Stimulated activated CD4-positive, alpha-beta T cell treated with anti-CD3 and anti-CD28 coated beads, Interleukin-1b, Interleukin-23, amount 100 ng/mL, for 48 hours (primary cell): ENCODE results near the gene SLC45A2.
"Not testable (repeated sequence)": the region's sequence is repeated elsewhere in the genome, so short reads cannot be mapped to it uniquely, and the experiment has no call there.

Source experiments
- DNase-seq: peaks from one replicate; pipeline ENCODE4 v3.0.0-alpha.2; 2020

The SLC45A2 gene

DNA sequence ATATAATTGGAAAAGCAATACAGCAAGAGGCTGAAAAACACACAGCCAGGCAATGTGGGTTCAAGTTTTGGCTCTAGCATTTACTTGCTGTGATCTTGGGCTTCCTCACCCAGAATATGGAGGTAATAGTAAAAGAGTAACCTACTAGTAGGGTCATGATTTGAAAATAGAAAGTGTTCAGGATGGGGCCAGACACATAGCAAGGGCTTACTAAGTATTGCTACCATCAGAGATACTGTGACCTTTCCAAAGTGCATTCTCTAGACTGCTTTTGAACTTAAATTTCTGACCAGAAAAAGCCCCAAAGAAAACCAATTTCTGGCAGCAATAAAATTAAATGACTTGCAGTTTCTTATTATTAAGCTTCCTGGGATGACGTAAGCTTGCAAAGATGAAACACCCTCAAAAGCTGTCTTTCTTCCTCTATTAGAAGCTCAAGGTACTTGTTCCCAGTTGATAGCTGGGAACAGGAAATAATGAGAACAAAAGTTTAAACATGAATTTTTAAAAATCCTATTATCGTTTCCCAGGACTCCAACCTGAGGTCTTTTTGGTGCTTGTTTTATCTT, 20.3 kb downstream of the SLC45A2 start:
- no peak for DNase-seq

GRCh38 chr5:33958176-33958575, 26.3 kb downstream of the SLC45A2 start:
- no peak for DNase-seq

GRCh38 chr5:33957577-33958150, 26.8 kb downstream of the SLC45A2 start:
- DNase-seq = no peak

DNA sequence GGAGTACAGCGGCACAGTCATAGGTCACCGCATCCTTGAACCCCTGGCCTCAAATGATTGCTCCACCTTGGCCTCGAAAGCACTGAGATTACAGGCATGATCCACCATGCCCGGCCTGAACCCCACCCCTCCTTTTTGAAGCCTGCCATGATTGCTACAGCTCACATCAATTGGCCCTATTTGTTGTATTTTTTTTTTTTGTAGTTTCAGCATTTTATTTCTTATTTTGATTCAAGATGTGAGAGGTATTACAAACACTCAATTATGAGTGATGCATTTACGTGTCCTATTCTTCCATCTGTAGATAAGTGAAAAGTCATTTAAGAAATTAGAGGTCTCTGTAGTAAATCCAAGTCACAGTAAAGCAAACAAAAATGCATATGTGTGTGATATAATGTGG, 32.3 kb downstream of the SLC45A2 start:
- not testable (repeated sequence) for DNase-seq

GRCh38 chr5:33944543-33945132, 39.9 kb downstream of the SLC45A2 start:
- DNase-seq = no peak

DNA sequence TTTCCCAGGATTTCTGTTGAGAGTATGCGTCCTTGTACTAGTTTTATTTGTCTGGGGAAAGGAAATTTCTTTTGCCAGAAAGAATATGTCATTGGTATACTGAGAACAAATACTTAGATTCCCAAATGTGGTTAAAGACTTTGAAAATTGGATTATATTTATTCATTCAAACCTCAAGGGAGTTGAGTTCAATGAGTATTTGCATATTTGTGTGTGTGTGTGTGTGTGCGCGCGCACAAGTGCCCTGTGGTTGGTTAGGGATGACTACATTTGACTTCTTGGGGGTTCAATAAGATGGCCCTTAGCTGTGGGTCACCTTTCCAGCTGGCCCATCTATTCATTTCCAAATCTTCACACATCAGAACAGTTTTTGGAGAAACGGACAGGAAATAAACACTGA, 43.4 kb downstream of the SLC45A2 start:
- no peak for DNase-seq

DNA sequence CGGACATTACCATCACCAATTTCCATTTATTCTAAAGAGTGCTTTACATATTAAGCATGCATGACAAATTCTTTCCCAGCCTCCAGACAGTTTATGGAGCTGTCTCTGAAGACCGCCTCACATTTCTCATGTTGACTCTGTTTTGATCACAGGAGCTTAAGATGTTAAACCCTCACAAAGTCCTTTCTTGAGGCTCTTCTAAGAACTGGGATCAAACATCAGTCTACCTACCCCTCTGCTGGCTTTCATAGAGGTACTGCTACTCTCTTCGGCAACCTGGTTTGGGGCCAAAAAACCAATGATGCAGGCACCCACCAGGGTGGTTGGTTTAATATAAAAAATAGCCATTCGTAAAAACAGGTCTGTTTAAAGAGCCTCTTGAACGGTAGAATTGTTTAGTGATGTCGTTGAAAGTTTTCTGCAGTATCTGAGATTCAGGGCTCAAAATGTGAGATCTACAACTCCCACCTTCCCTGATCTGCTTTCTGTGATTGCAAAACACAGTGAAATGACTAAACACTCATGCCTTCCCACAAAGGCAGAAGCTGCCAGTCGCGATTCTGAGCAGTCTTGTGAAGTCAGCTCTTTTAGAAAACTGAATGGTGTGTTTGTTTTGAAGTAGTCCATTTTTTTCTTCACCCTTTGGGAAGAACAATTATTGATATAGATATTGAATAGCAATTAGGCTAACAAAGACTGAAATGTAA, 44.8 kb downstream of the SLC45A2 start:
- no peak for DNase-seq

DNA sequence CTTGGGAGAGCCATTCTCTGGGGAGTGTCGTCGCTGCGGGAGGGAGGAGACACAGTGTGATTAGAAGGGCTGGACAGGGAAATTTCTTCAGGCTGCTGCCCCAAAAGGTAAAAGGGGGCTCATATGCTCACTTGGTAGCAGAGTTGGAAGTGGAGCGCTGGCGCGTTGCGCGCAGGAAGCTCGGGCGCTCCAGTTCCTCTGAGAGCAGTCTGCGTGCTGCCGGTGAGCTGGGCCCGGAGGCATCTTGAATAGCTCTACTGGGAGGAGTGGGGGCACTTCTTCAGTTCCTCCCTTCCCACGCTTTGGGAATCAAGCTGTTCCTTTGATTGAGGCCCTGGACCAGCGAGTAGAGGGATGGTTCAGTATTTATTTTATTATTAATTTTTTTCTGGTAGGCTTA, 45.6 kb downstream of the SLC45A2 start:
- DNase-seq = no peak

GRCh38 chr5:33938507-33938796, 46.0 kb downstream of the SLC45A2 start:
- DNase-seq = no peak

DNA sequence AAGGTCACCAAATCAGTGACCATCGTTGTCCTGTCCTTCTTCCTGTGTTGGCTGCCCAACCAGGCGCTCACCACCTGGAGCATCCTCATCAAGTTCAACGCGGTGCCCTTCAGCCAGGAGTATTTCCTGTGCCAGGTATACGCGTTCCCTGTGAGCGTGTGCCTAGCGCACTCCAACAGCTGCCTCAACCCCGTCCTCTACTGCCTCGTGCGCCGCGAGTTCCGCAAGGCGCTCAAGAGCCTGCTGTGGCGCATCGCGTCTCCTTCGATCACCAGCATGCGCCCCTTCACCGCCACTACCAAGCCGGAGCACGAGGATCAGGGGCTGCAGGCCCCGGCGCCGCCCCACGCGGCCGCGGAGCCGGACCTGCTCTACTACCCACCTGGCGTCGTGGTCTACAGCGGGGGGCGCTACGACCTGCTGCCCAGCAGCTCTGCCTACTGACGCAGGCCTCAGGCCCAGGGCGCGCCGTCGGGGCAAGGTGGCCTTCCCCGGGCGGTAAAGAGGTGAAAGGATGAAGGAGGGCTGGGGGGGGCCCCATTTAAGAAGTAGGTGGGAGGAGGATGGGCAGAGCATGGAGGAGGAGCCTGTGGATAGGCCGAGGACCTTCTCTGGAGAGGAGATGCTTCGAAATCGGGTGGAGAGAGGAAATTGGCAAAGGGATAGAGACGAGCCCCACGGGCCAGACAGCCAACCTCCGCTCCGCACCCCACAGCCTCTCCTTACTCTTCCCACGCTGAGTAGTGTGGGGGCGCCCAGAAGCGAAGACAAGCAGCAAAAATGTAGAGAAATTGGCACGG, 46.6 kb downstream of the SLC45A2 start:
- no peak for DNase-seq

DNA sequence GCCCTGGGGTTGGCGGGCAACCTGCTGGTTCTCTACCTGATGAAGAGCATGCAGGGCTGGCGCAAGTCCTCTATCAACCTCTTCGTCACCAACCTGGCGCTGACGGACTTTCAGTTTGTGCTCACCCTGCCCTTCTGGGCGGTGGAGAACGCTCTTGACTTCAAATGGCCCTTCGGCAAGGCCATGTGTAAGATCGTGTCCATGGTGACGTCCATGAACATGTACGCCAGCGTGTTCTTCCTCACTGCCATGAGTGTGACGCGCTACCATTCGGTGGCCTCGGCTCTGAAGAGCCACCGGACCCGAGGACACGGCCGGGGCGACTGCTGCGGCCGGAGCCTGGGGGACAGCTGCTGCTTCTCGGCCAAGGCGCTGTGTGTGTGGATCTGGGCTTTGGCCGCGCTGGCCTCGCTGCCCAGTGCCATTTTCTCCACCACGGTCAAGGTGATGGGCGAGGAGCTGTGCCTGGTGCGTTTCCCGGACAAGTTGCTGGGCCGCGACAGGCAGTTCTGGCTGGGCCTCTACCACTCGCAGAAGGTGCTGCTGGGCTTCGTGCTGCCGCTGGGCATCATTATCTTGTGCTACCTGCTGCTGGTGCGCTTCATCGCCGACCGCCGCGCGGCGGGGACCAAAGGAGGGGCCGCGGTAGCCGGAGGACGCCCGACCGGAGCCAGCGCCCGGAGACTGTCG, 47.3 kb downstream of the SLC45A2 start:
- no peak for DNase-seq

- no peak for DNase-seq
These were observed 48.0 kb downstream of the SLC45A2 start, which contains the start of gene RXFP3 for GRCh38 chr5:33936381-33937016. TSS of gene RXFP3 (plus strand) at chr5:33936386. CDS start at chr5:33936741, 355 bp downstream.

DNA sequence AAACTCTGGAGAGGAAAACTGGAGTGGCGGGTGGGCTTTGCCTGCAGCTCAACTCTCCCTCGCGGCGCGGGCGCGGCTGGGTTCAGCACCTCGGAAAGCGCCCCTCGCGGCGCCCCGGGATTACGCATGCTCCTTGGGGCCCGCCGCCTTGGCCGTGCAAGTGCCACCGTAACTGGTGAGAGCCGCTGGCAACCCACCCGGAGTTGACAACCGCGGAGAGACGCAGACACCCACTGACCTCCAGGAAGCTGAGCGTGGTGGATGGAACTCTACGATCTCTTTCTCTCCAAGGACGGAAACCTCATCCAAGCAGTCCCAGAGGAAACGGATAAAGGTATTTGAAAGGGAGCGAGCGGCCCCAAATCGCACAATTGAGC, 48.5 kb downstream of the SLC45A2 start:
- peak; percentile 39 for DNase-seq

GRCh38 chr5:33934176-33934575, 50.3 kb downstream of the SLC45A2 start:
- DNase-seq = no peak

DNA sequence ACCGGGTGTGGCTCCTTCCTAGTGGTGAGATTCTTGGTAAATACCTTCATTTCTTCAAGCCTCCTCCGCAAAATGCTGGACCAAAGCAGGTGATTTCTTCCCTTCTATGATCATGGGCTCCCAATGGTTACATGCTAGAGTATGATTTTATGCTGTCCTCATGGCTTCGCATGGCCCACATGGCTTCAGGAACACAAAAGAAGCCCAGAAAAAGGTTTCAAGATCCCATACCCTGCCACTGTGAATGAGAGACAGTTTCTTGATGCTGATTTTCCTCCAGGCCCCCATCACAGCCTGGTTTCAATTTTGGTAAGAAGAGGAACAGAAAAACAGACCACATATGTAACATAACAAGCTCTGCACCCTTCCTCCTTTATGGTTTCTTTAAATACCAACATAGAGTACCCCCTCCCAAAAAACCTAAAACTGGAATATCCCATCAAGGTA, 50.7 kb downstream of the SLC45A2 start:
- DNase-seq = no peak

DNA sequence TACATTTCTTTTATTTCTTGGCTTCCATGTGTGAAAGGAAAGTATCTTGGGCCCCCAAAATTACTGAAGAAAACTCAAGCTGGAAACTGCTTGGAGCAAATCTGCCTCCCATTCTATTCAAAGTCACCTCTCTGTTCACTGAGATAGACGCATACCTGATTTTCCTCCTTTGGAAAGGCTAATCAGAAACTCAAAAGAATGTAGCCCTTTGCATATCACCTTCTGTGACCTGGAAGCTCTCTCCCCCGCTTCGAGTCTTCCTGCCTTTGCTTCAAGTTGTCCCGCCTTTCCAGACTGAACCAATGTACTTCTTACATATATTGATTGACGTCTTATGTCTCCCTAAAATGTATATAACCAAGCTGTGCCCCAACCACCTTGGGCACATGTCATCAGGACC, 53.4 kb downstream of the SLC45A2 start:
- no peak for DNase-seq

DNA sequence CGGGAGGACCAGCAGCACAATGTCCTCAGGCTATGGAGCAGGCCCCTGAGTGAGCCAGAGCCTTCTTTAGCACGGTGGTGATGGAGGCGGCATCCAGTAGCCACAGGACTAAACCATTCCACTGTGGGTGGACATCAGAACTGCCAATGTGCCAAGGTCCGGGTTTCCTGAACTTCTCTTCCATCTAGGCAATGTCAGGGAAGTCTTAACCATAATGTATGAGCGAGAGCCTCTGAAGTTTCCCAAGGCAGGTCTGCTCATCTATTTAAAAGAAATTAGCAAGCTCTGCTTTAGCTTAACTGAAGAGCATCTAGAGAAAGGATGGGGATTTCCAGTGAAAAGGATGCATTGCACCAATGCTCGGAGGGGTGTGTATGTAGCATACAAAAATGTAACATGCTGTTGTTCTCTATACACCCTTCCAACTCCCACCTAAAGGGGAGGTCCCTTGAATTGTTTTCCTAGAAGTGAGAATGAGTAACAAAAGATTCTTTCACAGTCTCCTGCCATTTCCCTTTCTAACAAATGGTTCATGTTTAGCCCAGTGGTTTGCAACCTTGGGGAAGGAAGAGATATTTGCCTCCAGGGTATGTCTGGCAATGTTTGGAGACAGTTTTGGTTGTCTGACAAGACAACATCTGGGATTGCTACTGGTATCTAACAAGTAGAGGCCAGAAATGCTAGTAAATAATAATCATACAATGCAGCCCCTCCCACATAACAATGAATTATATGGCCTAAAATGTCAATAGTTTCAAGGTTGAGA, 54.4 kb downstream of the SLC45A2 start:
- no peak for DNase-seq

DNA sequence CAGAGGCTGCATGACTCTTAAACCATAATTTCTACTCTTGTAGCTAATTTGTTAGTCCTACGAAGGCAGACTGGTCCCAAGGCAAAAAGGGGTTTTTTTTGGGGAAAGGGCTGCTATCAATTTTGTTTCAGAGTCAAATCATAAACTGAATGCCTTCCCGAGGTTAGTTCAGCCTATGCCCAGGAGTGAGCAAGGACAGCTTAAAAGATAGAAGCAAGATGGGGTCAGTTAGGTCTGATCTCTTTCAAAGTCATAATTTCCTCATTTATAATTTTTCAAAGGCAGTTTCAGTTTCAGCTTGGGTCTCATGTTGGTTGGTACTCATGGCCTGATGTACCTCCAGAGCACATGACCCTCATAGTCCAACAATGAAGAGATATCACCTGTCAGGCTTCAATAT, 56.2 kb downstream of the SLC45A2 start:
- DNase-seq = no peak

DNA sequence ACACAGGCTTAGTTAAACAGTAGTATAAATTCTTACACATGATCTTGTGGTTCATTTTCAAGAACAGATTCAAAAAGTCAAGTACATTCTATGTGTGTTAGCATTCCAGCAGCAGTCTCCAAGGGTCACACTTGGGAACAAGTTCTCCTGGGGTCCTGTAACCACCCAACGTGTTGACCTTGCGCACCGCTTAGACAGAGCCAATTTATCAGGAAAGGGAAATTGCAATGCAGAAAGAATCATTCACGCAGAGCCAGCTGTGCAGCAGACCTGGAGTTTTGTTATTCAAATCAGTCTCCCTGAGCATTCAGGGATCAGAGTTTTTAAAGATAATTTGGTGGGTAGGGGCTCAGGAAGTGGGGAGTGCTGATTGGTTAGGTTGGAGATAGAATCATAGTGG, 56.8 kb downstream of the SLC45A2 start:
- no peak for DNase-seq

DNA sequence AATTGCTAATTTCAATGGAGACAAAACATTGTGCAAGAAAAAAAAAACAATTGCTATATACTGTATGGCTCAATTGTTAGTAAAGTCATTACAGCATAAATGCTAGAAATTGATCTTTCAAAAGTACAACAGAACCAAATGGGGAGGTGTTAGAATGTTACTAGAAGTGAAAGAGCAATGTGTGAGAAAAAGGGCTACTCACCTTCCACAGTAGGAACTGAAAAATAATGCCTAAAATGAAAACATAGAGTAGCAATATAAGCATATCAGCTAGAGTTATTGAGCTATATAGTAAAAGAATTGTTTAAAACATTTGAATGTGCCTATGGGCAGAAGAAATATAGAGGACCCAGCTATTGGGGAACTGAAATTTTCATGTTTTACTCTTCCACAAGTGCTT, 59.2 kb downstream of the SLC45A2 start:
- no peak for DNase-seq

DNA sequence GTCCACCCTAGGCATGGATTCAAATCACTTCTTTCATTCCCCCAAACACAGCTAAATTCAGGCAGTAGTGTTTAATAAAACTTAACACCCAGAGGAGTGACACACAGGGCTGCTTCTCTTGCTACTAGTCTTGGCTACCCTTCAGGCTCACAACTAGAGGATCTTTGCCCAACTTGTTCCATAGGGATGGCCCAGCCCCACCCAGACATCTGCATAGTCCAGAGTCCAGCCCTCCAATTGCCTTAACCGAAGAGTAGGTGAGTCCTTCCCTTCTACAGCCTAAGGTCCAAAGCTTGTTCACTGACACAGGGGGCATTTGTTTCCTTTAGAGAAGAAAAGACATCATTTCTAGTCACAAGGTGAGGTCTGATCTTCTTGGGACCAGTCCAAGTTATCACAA, 63.5 kb downstream of the SLC45A2 start:
- no peak for DNase-seq

GRCh38 chr5:33914844-33915243, 69.6 kb downstream of the SLC45A2 start:
- DNase-seq = not testable (repeated sequence)
